Measurements from ENCODE around the gene FAM120AOS.

DNA sequence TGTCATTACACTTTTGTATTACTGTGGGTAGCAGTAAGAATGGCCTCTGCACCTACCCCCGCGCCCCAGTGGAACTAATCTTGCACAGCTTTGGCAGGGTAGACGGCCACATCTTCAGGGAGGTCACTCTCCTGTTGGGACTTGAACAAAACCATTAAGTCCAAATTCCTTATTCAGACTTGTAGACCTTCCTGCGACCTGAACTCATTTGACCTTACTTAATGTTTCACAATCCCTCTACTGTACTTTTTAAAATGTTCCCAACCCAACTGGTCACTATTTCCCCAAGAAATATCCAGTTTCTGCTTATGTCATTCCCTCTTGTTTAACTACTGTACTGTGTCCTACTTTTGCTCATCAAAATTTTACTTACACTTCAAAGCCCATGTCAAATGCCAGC lies 5.3 kb upstream of the FAM120AOS start:
- TF ChIP-seq YY1 (IDR thresholded peaks at IDR 0.05; ENCODE audit: extremely low read depth, insufficient replicate concordance, low read depth, low read length) (no peak), EGR1 (IDR thresholded peaks at IDR 0.05; ENCODE audit: low read depth) (no peak), CEBPB (IDR thresholded peaks at IDR 0.05; ENCODE audit: low read depth) (no peak), POLR2AphosphoS5 (IDR thresholded peaks at IDR 0.05; ENCODE audit: low read depth, low read length) (no peak), REST (IDR thresholded peaks at IDR 0.05; ENCODE audit: low read depth) (no peak), SIN3A (IDR thresholded peaks at IDR 0.05; ENCODE audit: low read depth) (no peak), JUND (IDR thresholded peaks at IDR 0.05) (no peak), POLR2A (IDR thresholded peaks at IDR 0.05; ENCODE audit: borderline replicate concordance, extremely low read depth, insufficient read depth, insufficient read length) (no peak), EZH2 (IDR thresholded peaks at IDR 0.05) (no peak), EZH2phosphoT487 (IDR thresholded peaks at IDR 0.05; ENCODE audit: borderline replicate concordance) (no peak)
- TF ChIP-seq, protein P1, sequence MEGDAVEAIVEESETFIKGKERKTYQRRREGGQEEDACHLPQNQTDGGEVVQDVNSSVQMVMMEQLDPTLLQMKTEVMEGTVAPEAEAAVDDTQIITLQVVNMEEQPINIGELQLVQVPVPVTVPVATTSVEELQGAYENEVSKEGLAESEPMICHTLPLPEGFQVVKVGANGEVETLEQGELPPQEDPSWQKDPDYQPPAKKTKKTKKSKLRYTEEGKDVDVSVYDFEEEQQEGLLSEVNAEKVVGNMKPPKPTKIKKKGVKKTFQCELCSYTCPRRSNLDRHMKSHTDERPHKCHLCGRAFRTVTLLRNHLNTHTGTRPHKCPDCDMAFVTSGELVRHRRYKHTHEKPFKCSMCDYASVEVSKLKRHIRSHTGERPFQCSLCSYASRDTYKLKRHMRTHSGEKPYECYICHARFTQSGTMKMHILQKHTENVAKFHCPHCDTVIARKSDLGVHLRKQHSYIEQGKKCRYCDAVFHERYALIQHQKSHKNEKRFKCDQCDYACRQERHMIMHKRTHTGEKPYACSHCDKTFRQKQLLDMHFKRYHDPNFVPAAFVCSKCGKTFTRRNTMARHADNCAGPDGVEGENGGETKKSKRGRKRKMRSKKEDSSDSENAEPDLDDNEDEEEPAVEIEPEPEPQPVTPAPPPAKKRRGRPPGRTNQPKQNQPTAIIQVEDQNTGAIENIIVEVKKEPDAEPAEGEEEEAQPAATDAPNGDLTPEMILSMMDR (IDR thresholded peaks at IDR 0.05 in 2 of 3, conservative IDR thresholded peaks at IDR 0.05 in 1 of 3; ENCODE audit: borderline replicate concordance in 1 of 3, insufficient read depth in 1 of 3, low read depth in 2 of 3, low read length in 2 of 3) = no peak
- TF ChIP-seq, protein P2, sequence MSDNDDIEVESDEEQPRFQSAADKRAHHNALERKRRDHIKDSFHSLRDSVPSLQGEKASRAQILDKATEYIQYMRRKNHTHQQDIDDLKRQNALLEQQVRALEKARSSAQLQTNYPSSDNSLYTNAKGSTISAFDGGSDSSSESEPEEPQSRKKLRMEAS (IDR thresholded peaks at IDR 0.05) = no peak

Data from HCT116 (cell line).